ENCODE results near the gene FSCN2.

DNA sequence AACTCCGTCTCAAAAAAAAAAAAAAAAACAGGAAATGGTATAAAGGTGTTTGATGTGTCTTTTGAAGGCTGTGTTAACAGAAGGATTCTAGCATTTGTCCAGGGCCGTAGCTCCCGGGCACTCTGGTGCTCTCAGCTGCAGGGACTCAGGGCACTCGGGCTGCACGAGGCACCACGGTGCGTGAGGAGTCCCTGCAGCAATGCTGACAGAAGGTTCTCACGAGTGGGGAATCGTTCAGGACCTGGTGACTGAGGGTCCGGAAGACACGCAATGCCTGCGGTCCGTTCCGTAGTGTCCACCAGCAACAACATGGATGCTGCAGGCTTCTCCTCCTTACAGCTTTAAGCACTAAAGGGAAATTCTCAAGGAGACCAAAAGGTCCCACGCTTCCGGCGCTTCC, 36.6 kb downstream of the FSCN2 start:
- TF ChIP-seq, protein P1, sequence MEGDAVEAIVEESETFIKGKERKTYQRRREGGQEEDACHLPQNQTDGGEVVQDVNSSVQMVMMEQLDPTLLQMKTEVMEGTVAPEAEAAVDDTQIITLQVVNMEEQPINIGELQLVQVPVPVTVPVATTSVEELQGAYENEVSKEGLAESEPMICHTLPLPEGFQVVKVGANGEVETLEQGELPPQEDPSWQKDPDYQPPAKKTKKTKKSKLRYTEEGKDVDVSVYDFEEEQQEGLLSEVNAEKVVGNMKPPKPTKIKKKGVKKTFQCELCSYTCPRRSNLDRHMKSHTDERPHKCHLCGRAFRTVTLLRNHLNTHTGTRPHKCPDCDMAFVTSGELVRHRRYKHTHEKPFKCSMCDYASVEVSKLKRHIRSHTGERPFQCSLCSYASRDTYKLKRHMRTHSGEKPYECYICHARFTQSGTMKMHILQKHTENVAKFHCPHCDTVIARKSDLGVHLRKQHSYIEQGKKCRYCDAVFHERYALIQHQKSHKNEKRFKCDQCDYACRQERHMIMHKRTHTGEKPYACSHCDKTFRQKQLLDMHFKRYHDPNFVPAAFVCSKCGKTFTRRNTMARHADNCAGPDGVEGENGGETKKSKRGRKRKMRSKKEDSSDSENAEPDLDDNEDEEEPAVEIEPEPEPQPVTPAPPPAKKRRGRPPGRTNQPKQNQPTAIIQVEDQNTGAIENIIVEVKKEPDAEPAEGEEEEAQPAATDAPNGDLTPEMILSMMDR (conservative IDR thresholded peaks at IDR 0.05), result no peak
- TF ChIP-seq ZFX (IDR thresholded peaks at IDR 0.05), result no peak
